GM15510 (cell line): ENCODE measurements around the gene PLK4.

ENCODE experiments used
- POLR2A ChIP-seq: IDR thresholded peaks from 3 replicates; pipeline ENCODE4 v1.6.1; 2011; ENCODE audit warnings: borderline replicate concordance; ENCODE audit not compliant: insufficient read length; ENCODE audit errors: extremely low read depth

Gene PLK4

GRCh38 chr4:127888559-127888958, 7.9 kb downstream of the PLK4 start:
- no peak for TF ChIP-seq POLR2A

GRCh38 chr4:127889903-127890302, 9.2 kb downstream of the PLK4 start:
- no peak for TF ChIP-seq POLR2A

DNA sequence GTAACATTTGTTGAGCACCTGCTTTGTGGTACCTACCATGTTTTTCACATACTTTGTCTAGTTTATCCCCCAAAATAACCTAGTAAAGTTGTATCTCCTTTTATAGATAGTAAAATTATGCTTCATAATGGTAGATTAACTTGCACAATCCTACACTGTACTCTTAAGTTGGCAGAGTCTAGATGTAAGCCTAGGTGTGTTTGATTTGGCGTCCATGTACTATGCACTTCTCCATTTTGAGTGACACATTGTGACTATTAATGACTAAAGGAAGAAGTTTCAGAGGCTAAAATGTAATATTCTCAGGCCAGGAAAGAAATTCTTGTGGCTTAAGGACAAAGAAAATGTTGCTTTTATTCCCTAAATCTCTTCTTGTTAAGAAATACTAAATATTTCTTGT, 15.4 kb downstream of the PLK4 start:
- no peak for TF ChIP-seq POLR2A

DNA sequence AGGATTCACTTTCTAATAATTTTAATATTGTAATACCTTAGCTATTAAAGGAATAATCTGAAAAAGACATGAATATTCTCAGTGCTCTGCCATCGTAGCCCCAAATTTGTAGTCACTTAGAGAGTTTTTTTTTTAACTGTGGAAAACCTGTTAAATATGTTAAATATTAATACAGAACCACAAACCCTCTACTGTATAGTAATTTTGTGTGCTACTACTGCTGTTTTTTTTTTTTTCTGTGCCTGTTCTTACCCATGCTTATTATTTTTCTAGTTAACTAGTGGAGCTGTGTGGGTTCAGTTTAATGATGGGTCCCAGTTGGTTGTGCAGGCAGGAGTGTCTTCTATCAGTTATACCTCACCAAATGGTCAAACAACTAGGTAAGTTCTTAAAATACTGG, 15.8 kb downstream of the PLK4 start:
- TF ChIP-seq POLR2A, result no peak

DNA sequence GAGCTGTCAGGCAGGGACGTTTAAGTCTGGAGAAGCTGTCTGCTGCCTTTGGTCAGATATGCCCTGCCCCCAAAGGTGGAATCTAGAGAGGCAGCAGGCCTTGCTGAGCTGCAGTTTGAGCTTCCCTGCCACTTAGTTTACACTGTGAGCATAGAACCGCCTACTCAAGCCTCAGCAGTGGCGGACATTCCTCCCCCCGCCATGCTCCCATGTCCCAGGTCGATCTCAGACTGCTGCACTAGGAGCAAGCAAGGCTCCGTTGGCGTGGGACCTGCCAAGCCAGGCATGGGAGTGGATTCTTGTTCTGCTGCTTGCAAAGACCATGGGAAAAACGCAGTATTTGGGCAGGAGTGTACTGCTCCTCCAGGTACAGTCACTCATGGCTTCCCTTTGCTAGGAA, 24.3 kb downstream of the PLK4 start:
- TF ChIP-seq POLR2A, result no peak

DNA sequence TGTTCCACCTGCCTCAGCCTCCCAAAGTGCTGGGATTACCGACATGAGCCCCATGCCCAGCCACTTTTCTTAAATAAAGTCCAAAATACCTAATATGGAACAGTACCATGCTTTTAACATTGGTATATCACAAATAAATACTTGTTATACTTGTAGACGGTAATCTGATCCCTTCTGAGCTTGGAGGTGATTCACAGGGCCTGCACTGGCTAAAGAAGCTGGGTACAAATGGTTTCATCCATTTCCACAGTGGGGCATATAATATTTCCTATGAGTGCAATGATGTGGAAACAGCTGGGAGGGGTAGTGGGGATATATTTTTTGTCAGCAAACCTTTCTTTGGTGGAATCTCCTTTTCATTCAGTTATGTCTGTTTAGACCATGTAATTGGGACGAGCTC, 35.8 kb downstream of the PLK4 start:
- TF ChIP-seq POLR2A, result no peak

DNA sequence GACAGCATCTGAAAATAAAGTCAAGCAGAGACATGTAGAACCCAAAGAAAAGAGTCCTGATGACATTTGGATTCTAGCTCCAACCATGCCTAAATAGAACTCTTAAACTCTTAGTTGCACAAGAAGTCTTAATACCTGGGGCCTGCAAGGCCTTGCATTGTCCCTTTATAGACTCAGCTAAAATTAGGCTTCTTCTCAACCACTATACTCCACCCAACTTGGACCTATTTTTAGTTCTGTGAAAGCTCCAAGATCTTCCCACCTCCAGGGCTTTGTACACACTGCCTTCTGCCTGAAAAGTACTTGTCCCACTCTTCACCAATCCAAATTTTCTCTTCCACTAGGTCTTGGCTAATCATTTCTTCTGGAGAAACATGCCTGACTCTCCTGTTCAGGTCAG, 36.5 kb downstream of the PLK4 start:
- TF ChIP-seq POLR2A, result no peak

GRCh38 chr4:127920521-127920920, 39.8 kb downstream of the PLK4 start:
- no peak for TF ChIP-seq POLR2A

GRCh38 chr4:127922226-127922625, 41.5 kb downstream of the PLK4 start:
- no peak for TF ChIP-seq POLR2A

DNA sequence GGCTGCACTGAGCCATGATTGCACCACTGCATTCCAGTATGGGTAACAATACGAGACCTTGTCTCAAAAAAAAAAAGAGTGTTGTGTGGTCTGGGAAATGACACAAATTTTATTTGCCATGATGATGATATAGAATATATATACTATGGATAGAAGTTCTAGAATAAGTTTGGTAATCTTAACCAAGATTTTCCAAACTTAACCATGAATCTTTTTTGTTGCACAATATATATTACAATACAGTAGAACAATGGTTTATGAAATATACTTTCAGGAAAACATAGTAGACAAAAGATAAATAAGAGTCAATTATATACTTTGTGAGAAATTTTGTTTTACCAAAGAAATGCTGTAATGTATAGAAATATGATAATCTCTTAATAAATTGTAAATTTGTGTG, 49.5 kb downstream of the PLK4 start:
- no peak for TF ChIP-seq POLR2A

DNA sequence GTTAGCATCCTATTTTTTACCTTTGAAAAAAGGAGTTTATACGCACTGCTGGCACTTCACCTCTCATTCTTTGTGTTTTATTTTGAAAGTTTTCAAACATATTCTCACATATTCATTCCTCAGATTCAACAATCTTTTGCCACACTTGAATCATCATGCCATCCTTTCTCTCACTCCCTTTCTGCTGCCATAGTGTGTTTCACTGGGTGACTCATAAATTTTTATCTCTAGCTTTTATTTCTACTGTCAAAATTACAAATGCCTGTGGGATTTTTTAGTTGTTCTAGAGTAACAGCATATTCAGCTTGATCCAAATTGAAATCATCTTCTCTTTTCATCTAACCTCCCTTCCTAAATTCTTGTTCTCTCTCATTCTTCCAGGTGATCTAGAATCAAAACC, 56.3 kb downstream of the PLK4 start:
- TF ChIP-seq POLR2A, result no peak
